Gastroesophageal sphincter (tissue), 3 donors: ENCODE measurements around the gene DYNC1I1.

Experiments
- EP300 ChIP-seq: sonication (generic); formaldehyde crosslinking; IDR thresholded peaks from one replicate; pipeline ENCODE4 v1.6.1; 2017; ENCODE audit warnings: antibody characterized with exemption, mild to moderate bottlenecking
- TF ChIP-seq, protein P1 (sequence below), 4 experiments: fragments of 200-600 bp in 2 of 4; fragments of 450-650 bp in 2 of 4; sonication (generic) in 1 of 4; IDR thresholded peaks; one replicate each; pipeline ENCODE4 v1.5.1; 2017 to 2019; ENCODE audit warnings: antibody characterized with exemption in 4 of 4, mild to moderate bottlenecking in 2 of 4, moderate library complexity in 2 of 4

DNA sequence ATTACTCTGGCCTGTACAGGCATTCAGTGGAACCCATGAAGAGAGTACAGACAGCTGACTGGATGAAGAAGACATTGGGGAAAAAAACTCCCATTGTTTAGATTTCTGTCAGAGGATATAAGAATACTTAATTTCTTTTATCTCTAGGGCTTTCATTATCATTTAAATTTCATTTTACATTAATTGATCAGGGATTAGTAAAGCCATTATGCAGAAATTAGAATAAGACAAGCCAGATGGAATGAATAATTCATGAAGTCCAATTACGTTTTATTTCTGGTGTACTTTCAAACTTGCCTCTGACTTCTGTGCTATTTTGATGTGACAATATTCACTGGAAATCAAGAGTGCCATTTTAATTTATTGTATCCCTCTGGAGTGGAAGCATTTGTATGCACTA is 302.5 kb downstream of the DYNC1I1 start:
- TF ChIP-seq, protein P1, sequence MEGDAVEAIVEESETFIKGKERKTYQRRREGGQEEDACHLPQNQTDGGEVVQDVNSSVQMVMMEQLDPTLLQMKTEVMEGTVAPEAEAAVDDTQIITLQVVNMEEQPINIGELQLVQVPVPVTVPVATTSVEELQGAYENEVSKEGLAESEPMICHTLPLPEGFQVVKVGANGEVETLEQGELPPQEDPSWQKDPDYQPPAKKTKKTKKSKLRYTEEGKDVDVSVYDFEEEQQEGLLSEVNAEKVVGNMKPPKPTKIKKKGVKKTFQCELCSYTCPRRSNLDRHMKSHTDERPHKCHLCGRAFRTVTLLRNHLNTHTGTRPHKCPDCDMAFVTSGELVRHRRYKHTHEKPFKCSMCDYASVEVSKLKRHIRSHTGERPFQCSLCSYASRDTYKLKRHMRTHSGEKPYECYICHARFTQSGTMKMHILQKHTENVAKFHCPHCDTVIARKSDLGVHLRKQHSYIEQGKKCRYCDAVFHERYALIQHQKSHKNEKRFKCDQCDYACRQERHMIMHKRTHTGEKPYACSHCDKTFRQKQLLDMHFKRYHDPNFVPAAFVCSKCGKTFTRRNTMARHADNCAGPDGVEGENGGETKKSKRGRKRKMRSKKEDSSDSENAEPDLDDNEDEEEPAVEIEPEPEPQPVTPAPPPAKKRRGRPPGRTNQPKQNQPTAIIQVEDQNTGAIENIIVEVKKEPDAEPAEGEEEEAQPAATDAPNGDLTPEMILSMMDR (IDR thresholded peaks at IDR 0.05): no peak
- no peak for TF ChIP-seq EP300
